ENCODE results near the gene DNAJB11. TPM values are rescaled to one million over a fixed set of nuclear protein-coding genes. Genes with fewer than 3 reads are reported as not detected.

DNAJB11 gene
- total RNA-seq, 1 experiment from 2014 or later: 181 TPM

DNA sequence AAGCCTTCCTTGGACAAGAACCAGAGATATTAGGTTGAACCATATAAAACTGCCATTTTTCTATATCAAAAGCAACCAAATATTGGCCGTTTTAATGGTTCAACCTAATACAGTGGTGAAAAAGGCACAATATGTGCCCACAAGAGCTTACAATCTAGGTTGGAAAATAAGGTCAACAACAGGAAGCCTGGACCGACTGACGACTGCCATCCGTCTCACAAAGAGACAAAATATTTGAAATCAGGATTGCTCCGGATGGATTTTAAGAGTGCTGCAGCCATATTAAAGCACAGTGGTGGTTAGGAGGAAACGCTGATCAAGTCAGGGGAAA is 43.7 kb downstream of the DNAJB11 start:
- no peak for DNase-seq
- peaks cover 5% of the 10 kb centered on the region for H3K36me3 Mint-ChIP-seq (ENCODE audit: insufficient read depth, unreplicated experiment)
- H3K4me3 Mint-ChIP-seq (ENCODE audit: low read depth, unreplicated experiment): no peak overlapping the region
- TF ChIP-seq, protein P1, sequence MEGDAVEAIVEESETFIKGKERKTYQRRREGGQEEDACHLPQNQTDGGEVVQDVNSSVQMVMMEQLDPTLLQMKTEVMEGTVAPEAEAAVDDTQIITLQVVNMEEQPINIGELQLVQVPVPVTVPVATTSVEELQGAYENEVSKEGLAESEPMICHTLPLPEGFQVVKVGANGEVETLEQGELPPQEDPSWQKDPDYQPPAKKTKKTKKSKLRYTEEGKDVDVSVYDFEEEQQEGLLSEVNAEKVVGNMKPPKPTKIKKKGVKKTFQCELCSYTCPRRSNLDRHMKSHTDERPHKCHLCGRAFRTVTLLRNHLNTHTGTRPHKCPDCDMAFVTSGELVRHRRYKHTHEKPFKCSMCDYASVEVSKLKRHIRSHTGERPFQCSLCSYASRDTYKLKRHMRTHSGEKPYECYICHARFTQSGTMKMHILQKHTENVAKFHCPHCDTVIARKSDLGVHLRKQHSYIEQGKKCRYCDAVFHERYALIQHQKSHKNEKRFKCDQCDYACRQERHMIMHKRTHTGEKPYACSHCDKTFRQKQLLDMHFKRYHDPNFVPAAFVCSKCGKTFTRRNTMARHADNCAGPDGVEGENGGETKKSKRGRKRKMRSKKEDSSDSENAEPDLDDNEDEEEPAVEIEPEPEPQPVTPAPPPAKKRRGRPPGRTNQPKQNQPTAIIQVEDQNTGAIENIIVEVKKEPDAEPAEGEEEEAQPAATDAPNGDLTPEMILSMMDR (IDR thresholded peaks at IDR 0.05; ENCODE audit: unreplicated experiment): no peak
- H3K27me3 Mint-ChIP-seq (ENCODE audit: unreplicated experiment): no peaks in the 10 kb centered on the region
- H3K9me3 Mint-ChIP-seq (ENCODE audit: low read depth, unreplicated experiment): no peaks in the 10 kb centered on the region
- CTCF ChIA-PET: interaction anchor here (0.6 to 5.0 kb wide), 16 partner anchors 9 to 606 kb away, joined by 3 to 61 read pairs (median 4); partner anchors contain the start of gene DNAJB11
- H3K4me1 Mint-ChIP-seq (ENCODE audit: low read depth, unreplicated experiment): peaks cover 40% of the 10 kb centered on the region
- BruUV-seq (replicated peaks): no TSS peak
- intact Hi-C loops (cut with micrococcal nuclease; ENCODE audit: unreplicated experiment): loop anchor here (1.0 to 10.0 kb wide), 3 partner anchors 171 to 629 kb away; partner anchors contain the start of gene EIF4A2
- no peak overlapping the region for H3K27ac Mint-ChIP-seq (ENCODE audit: unreplicated experiment)

DNA sequence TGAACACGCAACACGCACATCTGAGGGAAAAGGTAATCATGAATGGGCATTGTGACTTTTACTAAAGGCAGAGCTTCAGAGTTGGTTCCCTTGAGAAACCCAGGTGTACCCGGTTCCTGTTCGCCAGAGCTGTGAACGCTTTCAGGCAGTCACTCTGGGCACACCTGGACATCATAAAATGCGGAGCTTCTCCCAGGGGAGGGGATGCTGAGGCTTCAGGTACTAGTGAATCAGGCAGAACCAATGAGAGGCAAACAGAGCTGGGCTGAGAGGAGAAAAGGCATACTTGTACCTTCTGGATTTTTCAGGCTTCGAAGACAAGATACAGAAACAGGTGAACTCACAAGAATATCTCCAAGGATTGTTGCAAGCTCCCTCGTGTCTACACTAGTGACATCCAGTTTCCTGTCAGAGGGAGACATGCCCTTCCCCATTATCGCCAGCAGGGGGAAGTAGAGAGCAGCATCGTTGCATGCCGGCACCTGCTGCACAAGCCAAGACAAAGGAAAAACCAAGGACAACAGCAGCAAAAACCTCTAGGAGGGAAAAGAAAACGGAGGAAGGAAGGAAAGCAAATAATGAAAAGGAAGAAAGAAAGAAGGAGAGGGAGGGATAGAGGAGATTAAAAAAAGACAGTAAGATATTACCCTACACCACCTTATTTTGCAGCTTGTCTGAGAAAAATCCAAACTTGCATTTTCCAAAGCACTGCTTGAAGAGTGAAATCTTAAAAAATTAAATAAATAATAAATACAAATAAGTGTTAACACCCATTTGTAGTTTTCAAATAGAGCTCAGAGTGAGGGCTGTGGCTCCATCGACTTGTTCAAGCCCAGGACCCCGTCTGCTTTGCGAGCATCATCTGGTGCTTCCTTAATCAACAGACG is 44.3 kb downstream of the DNAJB11 start:
- intact Hi-C loops (cut with micrococcal nuclease; ENCODE audit: unreplicated experiment): loop anchor here (1.0 to 10.0 kb wide), 3 partner anchors 170 to 630 kb away; partner anchors contain the start of gene EIF4A2
- Mint-ChIP-seq H3K9me3 (ENCODE audit: low read depth, unreplicated experiment) (no peaks in the 10 kb centered on the region), H3K27me3 (ENCODE audit: unreplicated experiment) (no peaks in the 10 kb centered on the region), H3K4me1 (ENCODE audit: low read depth, unreplicated experiment) (peaks cover 34% of the 10 kb centered on the region), H3K27ac (ENCODE audit: unreplicated experiment) (peak overlapping the region; percentile 3), H3K36me3 (ENCODE audit: insufficient read depth, unreplicated experiment) (peaks cover 5% of the 10 kb centered on the region), H3K4me3 (ENCODE audit: low read depth, unreplicated experiment) (no peak overlapping the region)
- BruUV-seq (replicated peaks): no TSS peak
- TF ChIP-seq, protein P1 (IDR thresholded peaks at IDR 0.05; ENCODE audit: unreplicated experiment): peak; percentile 98
- CTCF ChIA-PET: interaction anchor here (0.6 to 5.0 kb wide), 16 partner anchors 10 to 207 kb away, joined by 3 to 61 read pairs (median 4); partner anchors contain the start of gene DNAJB11
- peak; percentile 91 for DNase-seq

DNA sequence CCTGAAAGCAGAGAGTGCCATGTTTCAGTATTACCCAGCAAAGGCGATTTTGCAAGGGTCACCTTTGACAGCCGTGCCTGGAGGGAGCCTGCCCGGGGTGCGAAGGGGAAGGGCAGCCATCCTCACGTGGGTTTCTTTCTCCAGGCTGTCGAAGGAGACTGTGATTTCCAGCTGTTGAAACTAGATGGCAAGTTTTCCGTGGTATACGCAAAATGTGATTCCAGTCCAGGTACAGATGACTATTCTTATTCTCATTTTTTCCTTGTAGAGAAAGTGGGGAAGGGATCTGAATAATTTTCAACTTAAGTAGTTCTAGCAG is 45.7 kb downstream of the DNAJB11 start:
- BruUV-seq (replicated peaks): no TSS peak
- Mint-ChIP-seq H3K27me3 (ENCODE audit: unreplicated experiment) (no peaks in the 10 kb centered on the region), H3K4me1 (ENCODE audit: low read depth, unreplicated experiment) (peaks cover 34% of the 10 kb centered on the region), H3K4me3 (ENCODE audit: low read depth, unreplicated experiment) (no peak overlapping the region), H3K9me3 (ENCODE audit: low read depth, unreplicated experiment) (no peaks in the 10 kb centered on the region), H3K27ac (ENCODE audit: unreplicated experiment) (no peak overlapping the region), H3K36me3 (ENCODE audit: insufficient read depth, unreplicated experiment) (peaks cover 5% of the 10 kb centered on the region)
- TF ChIP-seq, protein P1 (IDR thresholded peaks at IDR 0.05; ENCODE audit: unreplicated experiment): no peak
- DNase-seq: no peak
- CTCF ChIA-PET: interaction anchor here (0.7 to 5.0 kb wide), 20 partner anchors 9 to 357 kb away, joined by 3 to 61 read pairs (median 6); partner anchors contain the start of genes DNAJB11 and EIF4A2
- intact Hi-C loops (cut with micrococcal nuclease; ENCODE audit: unreplicated experiment): loop anchor here (2.0 to 10.0 kb wide), 3 partner anchors 169 to 631 kb away; partner anchors contain the start of gene EIF4A2

DNA sequence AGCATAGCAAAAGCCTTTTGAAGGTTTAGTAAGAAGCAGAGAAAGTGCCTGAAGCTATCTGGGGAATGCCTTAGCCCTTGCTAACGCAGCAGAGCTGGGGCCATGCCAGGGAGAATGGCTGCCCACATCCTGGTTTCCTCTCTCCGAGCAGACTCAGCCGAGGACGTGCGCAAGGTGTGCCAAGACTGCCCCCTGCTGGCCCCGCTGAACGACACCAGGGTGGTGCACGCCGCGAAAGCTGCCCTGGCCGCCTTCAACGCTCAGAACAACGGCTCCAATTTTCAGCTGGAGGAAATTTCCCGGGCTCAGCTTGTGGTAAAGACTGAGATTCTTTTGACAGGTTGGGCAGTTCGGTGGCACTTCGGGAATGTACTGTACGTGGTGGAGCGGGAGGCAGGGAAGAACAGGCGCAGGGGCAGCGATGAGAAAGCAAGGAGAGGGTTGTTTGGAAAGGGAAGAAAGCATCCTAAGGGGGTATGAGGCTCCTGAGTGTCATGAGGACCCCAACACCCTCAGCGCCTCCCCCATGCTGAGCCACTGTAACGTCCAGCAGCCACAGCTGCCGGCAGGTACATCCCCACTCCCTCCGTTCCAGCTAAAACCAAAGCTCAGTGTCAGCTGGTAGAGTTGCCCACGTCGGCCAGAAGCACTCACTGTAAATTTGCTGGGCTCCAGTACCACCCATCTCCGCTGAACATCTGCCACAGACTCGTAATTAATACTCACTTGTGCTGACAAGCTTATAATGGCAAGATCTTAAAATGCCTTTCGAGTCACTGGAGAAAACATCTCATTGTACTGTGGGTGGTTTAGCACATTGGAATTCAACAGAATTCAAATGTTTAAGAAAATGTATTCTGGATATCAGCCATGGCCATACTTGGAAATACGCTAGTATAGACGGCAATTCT is 46.8 kb downstream of the DNAJB11 start:
- peak; percentile 98 for DNase-seq
- Mint-ChIP-seq H3K4me1 (ENCODE audit: low read depth, unreplicated experiment) (peaks cover 27% of the 10 kb centered on the region), H3K9me3 (ENCODE audit: low read depth, unreplicated experiment) (no peaks in the 10 kb centered on the region), H3K27ac (ENCODE audit: unreplicated experiment) (peak overlapping the region; percentile 78), H3K36me3 (ENCODE audit: insufficient read depth, unreplicated experiment) (peaks cover 5% of the 10 kb centered on the region), H3K27me3 (ENCODE audit: unreplicated experiment) (no peaks in the 10 kb centered on the region), H3K4me3 (ENCODE audit: low read depth, unreplicated experiment) (peak overlapping the region; percentile 64)
- TF ChIP-seq, protein P1 (IDR thresholded peaks at IDR 0.05; ENCODE audit: unreplicated experiment): peak; percentile 98
- intact Hi-C loops (cut with micrococcal nuclease; ENCODE audit: unreplicated experiment): loop anchor here (1.0 to 10.0 kb wide), 4 partner anchors 136 to 632 kb away; partner anchors contain the start of gene EIF4A2
- CTCF ChIA-PET: interaction anchor here (0.6 to 5.0 kb wide), 33 partner anchors 8 to 548 kb away, joined by 3 to 61 read pairs (median 5); partner anchors contain the start of genes DNAJB11, EIF4A2 and TBCCD1
- BruUV-seq (replicated peaks): TSS peak; percentile 34

All from Calu3 (cell line).